NCI-H128 (cell line): ENCODE measurements around the gene ZNF536.

Source experiments
- DNase-seq: peaks from one replicate; lab custom pipeline; 2025; ENCODE audit not compliant: unreplicated experiment; lab: John Stamatoyannopoulos, UW

ZNF536 gene

GRCh38 chr19:30371960-30372824 is at the start of gene ZNF536:
ZNF536 (plus strand) TSS chr19:30372384; CDS start chr19:30443563, 71,179 bp downstream.
- no peak for DNase-seq

GRCh38 chr19:30322641-30323320 is 49.4 kb upstream of the ZNF536 start:
- no peak for DNase-seq

DNA sequence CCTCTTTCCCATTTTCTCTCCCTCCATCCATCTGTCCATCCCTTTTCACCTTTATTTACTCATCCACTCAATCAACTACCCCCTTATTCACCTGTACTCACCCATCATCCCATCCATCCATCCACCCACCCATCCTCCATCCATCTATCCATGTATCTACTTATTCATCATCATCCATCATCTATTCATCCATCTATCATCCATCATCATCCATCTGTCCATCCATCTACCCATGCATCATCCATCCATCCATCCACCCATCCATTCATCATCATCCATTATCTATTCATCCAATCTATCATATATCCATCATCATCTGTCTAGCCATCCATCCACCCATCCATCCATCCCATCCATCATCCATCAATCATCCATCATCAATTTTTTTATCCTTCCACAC is 48.3 kb upstream of the ZNF536 start:
- no peak for DNase-seq

DNA sequence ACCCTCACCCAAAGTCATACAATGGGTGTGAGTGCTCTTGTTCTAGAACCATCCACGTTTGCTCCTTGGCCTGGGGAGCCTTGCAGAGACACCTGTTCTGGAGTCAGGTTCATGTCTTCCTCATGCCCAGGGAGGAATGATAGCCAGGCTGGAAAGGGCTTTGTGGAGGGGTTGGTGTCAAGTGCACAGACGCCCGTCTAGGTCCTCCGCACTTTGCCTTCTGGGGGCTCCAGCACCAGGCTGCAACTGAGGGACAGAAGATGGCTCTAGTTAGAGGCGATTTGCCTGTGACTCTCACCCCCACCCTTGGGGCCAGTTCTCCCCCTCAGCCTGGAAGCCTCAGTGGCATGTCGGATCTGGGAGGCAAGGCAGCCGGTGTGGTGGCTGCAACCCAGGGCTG is 47.2 kb upstream of the ZNF536 start:
- no peak for DNase-seq

DNA sequence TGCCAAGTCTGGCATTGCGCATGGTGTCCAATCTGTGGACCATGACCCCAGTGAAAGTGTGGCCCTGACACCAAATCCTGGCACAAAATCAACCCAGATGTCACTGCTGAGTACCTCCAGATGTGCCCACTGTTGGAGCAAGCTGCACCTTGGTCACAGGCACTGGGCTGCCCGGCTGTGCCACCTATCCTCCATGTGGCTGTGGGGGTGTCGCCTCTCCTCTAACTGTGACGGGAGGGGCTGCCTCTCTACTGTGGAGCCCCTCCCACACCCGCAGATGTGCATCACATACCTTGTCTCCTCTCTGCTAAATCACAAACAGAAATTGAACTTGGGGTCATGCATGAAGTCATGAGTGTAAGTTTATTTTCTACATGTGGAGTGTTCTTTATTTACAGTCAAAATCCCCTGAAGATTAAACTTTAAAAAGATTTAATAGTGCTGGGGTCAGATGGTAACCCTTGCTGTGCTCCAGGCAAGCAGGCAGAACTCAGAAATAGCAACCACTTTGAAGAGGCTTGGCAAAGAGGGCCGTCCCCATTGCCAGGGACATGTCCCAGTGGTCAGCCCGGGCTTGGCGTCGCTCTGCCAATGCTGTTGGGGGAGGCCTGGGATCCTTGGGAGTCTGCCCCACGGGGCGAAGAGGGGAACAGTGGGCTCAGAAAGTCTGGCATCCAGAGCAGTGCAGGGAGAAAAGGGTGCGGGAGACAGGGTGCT is 46.4 kb upstream of the ZNF536 start:
- DNase-seq: no peak

DNA sequence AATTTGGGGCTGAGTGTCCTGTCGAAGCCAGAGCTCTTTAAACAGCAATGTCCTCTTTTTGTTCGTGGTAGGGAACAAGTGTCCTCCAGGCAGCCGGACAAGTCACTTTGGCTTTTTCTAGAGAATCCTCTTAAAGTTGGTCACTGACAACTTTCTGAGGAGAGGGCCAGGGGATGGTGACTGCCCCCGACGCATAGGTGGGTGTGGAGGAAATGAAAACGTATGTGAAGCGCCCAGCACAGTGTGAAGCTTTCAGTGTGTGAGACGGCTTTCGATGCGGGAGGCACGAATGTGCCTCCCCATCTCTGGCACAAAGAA is 45.8 kb upstream of the ZNF536 start:
- DNase-seq: no peak

GRCh38 chr19:30327331-30327730 is 44.9 kb upstream of the ZNF536 start:
- no peak for DNase-seq

DNA sequence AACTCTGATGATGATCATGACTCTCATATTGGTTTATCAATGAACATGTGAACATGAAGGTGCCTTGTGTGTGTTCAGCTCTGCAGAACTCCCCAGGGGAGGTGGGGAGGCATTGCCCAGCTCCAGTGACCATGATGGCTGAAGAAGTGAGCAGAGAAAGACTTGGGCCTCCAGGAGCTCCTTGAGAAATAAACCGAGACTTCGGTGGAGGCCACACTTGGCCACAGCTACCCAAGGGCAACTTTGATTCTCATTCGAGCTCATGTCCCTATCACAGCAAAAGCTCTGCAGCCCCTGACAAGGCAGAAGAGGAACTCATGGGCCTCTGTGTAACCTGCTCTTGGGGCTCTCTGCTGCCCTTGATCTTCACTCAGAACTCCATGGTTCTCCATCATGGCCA is 44.1 kb upstream of the ZNF536 start:
- DNase-seq: no peak

DNA sequence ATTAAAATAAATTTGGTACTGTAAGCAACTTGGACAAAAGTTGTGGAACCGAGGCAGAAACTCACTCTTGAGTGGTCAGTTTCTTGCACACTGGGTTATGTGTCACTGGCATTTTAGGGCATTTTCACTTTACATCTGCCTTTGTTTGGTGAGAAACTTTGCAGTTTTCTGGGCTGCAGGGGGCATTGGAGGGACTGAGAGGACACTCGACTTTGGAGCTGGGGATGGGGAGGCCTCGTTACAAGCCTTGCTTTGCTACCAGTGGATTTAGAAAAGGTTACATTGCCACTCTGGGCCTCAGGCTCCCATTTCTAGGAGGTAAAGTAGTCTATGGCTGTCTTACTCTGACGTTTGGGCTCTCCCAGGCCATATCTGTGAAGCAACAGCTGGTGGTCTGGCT is 41.9 kb upstream of the ZNF536 start:
- DNase-seq: no peak

DNA sequence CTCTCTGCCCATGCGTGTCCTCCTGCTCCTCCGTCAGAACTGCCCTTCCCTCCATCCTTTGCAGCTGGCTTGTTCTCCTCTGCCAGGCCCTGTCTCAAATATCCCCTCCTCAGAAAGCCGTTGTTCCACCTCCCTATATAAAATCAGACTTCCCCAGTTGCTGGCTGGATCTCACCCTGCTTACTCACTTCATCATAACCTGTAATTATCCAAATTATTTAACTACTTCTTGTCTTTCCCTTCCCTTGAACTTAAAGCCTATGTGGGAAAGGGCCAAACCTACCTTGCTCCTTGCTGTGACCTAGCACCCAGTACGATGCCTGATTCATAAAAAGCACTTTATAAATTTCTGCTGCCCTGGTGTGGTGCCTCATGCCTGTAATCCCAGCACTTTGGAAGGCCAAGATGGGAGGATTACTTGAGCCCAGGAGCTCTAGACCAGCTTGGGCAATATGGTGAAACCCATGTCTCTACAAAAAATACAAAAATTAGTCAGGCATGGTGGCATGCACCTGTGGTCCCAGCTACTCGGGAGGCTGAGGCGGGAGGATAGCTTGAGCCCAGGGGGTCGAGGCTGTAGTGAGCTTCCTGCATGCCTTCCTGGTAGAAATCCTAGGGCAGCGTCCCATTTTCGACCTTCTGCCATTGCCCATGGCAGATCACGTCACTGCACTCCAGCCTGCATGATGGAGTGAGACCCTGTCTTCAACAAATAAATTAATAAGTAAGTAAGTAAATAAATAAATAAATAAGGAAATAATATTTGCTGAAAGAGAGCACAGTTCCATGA is 39.5 kb upstream of the ZNF536 start:
- DNase-seq: no peak

DNA sequence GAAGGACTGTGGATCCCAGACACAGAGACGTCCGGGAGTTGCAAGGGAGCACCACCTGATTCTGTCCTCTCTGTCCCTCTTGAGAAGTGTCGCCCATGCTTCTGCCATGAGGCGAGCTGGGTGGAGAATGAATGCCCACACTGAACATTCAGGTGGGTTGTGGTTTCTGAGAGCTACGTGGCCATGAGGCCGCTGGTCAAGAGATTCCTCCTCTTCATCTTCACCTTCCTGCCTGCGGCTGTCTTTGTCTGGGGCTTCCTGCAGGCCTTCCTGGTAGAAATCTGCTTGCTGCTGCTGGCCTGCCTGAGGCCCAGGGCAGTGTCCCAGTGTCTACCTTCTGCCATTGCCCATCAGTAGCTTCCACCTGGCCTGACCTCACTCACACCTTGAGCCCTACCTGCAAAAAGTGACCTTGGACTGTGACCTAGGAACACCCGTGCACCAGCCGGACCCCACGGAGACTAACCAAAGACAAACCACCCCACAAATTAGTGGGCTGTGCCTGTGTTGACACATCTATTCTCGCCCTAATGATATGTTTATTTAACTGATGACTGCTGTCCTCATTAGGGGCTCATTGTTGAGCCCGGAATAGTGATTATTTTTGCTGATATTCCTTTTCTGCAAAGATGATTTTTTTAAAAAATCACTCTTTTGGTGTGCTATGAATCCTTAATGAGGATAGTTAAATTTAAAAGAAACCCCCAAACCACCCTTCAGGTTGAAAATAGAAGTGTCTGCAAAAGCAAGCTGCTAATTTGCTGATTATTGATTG is 38.7 kb upstream of the ZNF536 start:
- no peak for DNase-seq

DNA sequence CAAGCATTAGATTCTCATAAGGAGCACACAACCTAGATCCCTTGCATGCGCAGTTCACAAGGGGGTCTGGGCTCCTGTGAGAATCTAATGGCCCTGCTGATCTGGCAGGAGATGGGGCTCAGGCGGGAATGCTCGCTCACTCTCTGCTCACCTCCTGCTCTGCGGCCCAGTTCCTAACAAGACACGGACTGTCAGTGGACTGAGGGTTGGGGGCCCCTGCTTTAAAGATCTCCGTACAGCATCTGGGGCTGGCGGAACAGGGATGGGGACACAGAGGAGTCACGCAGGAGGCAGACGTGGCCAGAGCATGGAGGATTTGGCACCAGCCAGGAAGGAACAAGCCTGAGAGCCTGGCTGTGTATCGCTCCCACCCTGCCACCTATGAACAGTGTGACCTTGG is 37.3 kb upstream of the ZNF536 start:
- no peak for DNase-seq

DNA sequence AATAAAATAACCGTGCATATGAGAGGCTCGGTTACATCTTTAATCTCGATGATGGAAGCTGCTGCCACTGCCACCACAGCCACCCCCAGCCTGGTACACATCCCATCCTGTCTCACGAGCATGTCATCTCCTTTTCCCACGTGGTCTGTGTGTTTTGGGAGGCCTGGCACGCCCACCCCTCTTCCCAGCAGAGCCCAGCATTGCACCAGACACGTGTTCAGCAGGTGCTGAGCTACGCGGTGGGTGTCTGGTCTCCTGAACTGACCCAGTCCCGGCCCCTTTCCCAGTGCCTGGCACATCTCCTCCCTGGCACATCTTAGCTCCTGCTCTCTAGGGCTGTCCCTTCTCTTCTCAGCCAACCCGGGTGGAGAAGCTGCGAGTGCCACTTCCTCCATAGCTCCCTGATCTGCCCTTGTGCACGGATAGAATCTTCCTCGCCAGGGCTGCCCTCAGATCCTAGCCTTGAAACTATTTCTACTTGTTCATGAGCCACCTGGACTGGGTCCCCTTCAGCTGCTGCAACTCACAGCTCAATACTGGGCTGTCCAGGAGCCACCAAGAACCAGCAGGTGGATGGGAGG is 36.8 kb upstream of the ZNF536 start:
- DNase-seq: no peak

DNA sequence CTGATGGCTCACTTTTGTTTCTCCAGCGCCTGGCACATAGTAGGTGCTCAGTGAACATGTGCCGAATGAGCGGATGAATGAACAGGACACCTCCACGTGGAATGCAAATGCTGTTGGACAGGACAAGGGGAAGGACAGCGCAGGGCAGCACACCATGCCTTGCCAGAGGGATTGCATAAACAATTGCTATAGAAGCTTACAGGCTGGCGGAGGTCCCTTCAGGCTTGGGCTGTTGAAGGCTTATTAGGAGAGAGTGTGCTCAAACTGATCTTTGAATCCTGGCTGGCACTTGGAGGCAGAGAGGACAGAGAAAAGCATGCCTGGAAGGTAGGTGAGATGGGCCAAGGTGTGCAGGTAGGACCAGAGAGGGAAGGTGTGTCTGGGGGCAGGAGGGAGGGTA is 35.9 kb upstream of the ZNF536 start:
- no peak for DNase-seq

DNA sequence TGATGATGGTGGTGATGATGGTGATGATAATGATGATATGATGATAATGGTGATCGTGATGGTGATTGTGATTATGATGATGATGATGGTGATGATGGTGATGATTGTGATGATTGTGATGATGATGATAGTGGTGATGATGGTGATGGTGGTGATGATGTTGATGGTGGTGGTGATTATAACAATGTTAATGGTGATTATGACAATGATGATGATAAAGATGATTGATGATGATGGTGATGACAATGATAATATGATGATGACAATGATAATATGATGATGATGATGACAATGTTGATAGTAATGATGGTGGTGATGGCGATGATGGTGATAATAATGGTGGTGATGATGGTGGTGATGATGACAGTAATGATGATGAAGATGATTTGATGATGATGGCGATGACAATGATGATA is 34.1 kb upstream of the ZNF536 start:
- DNase-seq: no peak

DNA sequence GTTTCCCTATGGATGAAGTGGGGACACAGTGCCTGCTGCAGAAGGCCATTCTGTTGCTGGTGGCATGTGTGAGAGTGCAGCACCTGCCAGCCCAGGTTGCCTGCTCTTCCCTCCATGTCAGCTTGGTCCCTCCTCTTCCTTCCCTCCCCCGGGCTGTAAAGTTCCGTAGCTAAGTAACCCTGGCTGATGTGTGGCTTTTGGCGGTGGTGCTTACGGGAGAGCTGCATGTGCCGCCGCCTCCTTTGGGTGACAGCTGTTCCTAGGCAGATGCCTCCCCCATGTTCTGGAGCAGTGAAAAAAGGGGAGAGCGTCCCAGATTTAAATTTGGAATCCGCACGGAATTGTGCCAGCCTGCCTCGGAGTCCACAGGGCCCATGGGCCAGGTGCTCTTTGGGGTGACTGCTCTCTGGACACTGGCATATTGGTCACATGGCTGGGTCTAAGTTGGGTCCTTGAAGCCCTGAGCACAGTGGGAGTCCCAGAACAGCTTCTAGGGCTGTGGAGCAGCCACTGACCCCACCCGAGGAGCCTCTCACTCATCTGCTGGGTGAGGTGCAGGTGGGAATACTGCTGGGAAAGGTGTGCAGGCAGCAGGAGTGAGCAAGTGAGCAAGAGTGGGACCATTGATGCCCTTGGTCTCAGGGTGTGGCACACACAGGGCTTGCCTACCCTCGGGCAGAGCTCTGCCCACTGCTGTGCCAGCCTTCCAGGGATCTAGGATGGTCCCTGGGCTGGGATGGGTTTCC is 33.1 kb upstream of the ZNF536 start:
- no peak for DNase-seq

DNA sequence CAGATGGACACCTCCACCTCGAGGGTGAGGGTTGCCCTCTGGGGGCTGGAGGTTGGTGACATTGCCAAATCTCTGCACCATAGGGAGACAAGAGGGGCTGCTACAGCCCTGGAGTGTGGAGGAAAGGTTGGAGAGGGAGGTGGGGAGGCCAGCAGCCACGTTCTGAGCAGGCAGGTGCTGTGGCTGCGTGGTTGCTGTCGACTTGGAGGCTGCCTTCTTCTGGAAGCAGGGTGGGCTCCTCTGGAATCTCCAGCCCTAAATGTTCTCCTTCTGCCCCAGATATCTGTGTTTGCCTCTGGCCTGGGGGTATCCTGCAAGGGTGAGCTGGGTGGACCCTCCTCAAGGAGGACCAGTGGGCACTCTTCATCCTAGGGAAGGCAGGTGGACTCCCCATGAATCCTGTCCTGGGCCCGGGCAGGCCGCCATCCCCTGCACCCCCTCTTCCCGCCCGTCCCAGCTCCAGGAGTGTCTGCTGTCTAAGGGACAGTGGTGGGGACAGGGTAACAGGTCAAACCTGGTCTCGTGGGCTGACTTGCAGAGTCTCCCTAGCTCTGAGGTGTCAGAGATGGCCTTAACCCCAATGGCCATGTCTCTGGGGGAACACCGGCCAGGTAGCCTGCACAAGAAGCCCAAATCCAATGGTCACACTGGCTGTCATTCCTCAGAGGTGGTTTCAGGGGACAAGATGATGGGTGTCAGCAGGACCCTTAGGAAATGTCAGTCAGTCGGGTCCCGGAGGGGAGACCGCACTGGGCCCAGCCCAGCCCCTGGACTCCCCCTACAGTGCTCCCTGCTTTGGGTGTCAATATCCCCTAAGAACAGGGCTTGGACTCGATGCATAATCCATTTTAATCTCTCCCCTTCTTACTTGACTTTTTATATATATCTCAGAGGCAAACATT is 32.3 kb upstream of the ZNF536 start:
- no peak for DNase-seq

DNA sequence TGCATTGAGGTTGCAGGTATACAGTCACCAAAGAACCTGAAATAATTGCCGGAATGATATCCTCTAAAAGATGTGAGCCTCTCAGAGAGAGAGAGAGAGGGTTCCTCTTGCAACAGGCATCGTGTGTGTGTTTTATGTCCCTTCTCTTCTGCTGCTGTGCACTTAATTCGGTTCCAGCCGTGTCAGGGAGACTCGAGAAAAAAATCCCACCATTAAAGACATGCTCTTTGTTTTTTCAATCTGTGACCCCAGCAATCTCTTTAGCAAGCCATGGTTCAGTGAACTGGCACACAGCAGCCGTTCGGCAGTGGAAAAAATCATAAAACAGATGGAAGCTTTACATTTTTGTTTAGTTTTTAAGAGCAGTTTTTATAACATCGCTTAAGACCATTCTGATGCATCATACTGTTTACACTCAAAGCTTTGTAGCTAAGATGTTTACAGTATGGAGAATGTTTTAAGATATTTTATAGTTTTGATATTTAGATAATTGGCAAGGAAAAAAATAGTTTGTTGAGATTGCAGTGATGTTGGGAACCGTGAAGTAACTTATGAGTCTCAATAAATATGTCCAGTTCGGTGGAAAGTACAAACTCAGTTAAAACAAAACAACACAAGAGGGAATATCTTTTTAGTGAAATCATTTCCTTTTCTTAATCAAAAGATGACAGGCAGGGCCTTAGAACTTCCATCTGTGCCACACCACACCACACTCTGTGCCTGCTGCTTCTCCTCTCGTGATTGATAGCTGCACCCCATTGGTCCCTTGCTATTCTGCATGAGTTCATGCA is 31.2 kb upstream of the ZNF536 start:
- no peak for DNase-seq
